DND-41 (cell line): ENCODE data around the gene WDFY3.

ENCODE experiments used
- ATAC-seq: fragments of 200-7000 bp; cut with Tn5 transposase; 3 replicates; pipeline ENCODE4 v1.9.1; 2021; ENCODE audit warnings: low read depth; ENCODE audit not compliant: insufficient read depth
- DNase-seq: peaks from one replicate; pipeline ENCODE4 v3.0.0-alpha.2; 2020
- H2AFZ ChIP-seq: 2 replicates; pipeline ENCODE4 v1.6.0; 2012; ENCODE audit warnings: low read depth, low read length
- H3K27ac ChIP-seq: 2 replicates; pipeline ENCODE4 v1.5.1; 2012; ENCODE audit warnings: low read length, inconsistent platforms
- H3K27me3 ChIP-seq: fragments of 200-600 bp; sonication (generic); 2 replicates; pipeline ENCODE4 v1.6.0; 2012; ENCODE audit warnings: low read length, mild to moderate bottlenecking, inconsistent platforms; ENCODE audit not compliant: insufficient read depth, poor library complexity
- H3K36me3 ChIP-seq: 2 replicates; pipeline ENCODE4 v1.5.1; 2012; ENCODE audit warnings: low read length, inconsistent platforms; ENCODE audit not compliant: insufficient read depth
- H3K4me1 ChIP-seq: 2 replicates; pipeline ENCODE4 v1.5.1; 2012; ENCODE audit warnings: mild to moderate bottlenecking, low read length; ENCODE audit not compliant: insufficient read depth
- H3K4me2 ChIP-seq: 2 replicates; pipeline ENCODE4 v1.6.0; 2012; ENCODE audit warnings: mild to moderate bottlenecking, moderate library complexity, low read length, inconsistent platforms; ENCODE audit not compliant: insufficient read depth
- H3K4me3 ChIP-seq, 2 experiments: fragments of 200-600 bp in 1 of 2; shearing (Covaris generic) in 1 of 2; 2 replicates each; pipeline ENCODE4 v1.5.1; 2012 to 2016; ENCODE audit warnings: inconsistent platforms in 2 of 2, low read length in 2 of 2, mild to moderate bottlenecking in 2 of 2, low read depth in 1 of 2, moderate library complexity in 1 of 2
- H3K79me2 ChIP-seq: 2 replicates; pipeline ENCODE4 v1.6.0; 2012; ENCODE audit warnings: low read length, inconsistent platforms; ENCODE audit not compliant: insufficient read depth
- H3K9ac ChIP-seq: 2 replicates; pipeline ENCODE4 v1.6.0; 2012; ENCODE audit warnings: low read depth, mild to moderate bottlenecking, inconsistent platforms, low read length, moderate library complexity
- H3K9me3 ChIP-seq: 2 replicates; pipeline ENCODE4 v1.5.1; 2012; ENCODE audit warnings: low read length, moderate library complexity, mild to moderate bottlenecking, inconsistent platforms; ENCODE audit not compliant: insufficient read depth, severe bottlenecking
- H4K20me1 ChIP-seq: 2 replicates; pipeline ENCODE4 v1.6.0; 2012; ENCODE audit warnings: low read length; ENCODE audit not compliant: insufficient read depth
- EZH2 ChIP-seq: IDR thresholded peaks from 3 replicates; pipeline ENCODE4 v1.6.1; 2012; ENCODE audit warnings: borderline replicate concordance, low read depth, mild to moderate bottlenecking, moderate library complexity, low read length, inconsistent platforms; ENCODE audit not compliant: severe bottlenecking
- TF ChIP-seq, protein P1 (sequence below): IDR thresholded peaks from 2 replicates; pipeline ENCODE4 v1.5.1; 2012; ENCODE audit warnings: borderline replicate concordance, low read length, moderate library complexity, mild to moderate bottlenecking; ENCODE audit not compliant: poor library complexity, severe bottlenecking; ENCODE audit errors: extremely low read depth

Gene WDFY3

DNA sequence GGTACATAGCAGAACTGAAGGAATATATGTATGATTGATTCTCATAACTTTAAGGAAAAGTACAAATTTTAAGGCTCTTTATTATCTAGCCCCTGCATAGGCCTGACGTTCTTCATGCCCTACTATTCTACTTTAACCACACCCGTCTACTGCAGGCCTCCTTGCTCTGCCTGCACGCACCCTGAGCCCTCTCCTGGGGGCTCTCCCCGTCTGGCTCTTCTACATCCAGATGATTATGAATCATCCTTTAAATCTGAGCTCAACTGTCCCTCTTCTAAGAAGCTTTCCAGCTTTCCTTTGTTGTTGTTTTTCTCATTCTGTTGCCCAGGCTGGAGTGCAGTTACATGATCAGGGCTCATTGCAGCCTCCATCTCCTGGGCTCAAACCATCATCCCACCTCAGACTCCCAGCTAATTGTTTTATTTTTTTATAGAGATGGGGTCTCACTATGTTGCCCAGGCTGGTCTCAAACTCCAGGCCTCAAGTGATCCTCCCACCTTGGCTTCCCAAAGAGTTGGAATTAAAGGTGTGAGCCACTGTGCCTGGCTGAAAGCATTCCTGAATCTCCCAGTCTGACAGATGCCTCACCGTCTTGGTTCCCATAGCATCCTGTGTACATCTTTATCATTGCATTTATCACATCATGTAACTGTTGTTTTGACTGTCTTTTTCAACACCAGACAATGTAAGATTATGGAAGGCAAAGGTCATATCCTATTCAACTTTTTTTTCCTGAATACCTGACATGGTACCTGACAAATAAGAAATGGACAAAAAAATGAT lies 89.2 kb downstream of the WDFY3 start:
- Histone ChIP-seq H3K4me2 (no peak overlapping the region), H3K9ac (no peak overlapping the region), H3K27ac (no peak overlapping the region)

DNA sequence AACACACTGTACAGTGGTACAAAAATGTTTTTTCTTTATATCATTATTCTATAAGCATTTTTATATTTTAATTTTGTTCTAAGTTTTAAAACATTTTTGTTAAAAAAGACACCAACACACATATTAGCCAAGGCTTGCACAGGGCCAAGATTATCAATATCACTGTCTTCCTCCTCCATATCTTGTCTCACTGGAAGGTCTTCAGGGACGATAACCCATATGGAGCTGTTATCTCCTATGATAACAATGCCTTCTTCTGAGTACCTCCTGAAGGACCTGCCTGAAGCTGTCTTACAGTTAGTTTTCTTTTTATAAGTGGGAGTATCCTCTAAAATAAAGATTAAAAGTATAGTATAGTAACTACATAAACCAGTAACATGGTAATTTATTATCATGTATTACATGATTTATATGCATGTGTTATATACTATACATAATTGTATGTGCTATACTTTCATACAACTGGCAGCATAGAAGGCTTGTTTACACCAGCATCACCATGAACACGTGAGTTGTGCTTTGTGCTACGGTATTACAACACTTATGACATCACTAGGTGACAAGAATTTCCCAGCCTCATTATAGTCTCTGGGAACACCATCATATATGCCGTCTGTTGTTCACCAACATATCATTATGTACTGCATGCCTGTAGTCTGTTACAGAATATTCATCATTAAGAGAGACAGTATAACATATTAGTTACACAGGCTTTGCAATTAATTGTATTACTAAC lies 90.7 kb downstream of the WDFY3 start:
- Histone ChIP-seq H4K20me1 (no peaks in the 10 kb centered on the region), H3K4me2 (no peak overlapping the region), H3K36me3 (no peaks in the 10 kb centered on the region), H3K9ac (no peak overlapping the region), H3K9me3 (no peaks in the 10 kb centered on the region), H3K27ac (no peak overlapping the region), H3K4me3 (no peak overlapping the region), H3K27me3 (no peaks in the 10 kb centered on the region), H2AFZ (no peak overlapping the region), H3K4me1 (no peaks in the 10 kb centered on the region), H3K79me2 (no peaks in the 10 kb centered on the region)
- ATAC-seq (no peak), DNase-seq (no peak)
- TF ChIP-seq EZH2: no peak
- TF ChIP-seq, protein P1, sequence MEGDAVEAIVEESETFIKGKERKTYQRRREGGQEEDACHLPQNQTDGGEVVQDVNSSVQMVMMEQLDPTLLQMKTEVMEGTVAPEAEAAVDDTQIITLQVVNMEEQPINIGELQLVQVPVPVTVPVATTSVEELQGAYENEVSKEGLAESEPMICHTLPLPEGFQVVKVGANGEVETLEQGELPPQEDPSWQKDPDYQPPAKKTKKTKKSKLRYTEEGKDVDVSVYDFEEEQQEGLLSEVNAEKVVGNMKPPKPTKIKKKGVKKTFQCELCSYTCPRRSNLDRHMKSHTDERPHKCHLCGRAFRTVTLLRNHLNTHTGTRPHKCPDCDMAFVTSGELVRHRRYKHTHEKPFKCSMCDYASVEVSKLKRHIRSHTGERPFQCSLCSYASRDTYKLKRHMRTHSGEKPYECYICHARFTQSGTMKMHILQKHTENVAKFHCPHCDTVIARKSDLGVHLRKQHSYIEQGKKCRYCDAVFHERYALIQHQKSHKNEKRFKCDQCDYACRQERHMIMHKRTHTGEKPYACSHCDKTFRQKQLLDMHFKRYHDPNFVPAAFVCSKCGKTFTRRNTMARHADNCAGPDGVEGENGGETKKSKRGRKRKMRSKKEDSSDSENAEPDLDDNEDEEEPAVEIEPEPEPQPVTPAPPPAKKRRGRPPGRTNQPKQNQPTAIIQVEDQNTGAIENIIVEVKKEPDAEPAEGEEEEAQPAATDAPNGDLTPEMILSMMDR: no peak

More for the DNA sequence above, 89.2 kb downstream of the WDFY3 start:
- Histone ChIP-seq H3K79me2 (no peaks in the 10 kb centered on the region), H3K4me3 (no peak overlapping the region), H2AFZ (no peak overlapping the region), H3K27me3 (no peaks in the 10 kb centered on the region), H3K9me3 (no peaks in the 10 kb centered on the region), H3K36me3 (no peaks in the 10 kb centered on the region), H3K4me1 (no peaks in the 10 kb centered on the region), H4K20me1 (no peaks in the 10 kb centered on the region)
- TF ChIP-seq, protein P1: no peak
- TF ChIP-seq EZH2: no peak
- DNase-seq: no peak
- no peak for ATAC-seq

DNA sequence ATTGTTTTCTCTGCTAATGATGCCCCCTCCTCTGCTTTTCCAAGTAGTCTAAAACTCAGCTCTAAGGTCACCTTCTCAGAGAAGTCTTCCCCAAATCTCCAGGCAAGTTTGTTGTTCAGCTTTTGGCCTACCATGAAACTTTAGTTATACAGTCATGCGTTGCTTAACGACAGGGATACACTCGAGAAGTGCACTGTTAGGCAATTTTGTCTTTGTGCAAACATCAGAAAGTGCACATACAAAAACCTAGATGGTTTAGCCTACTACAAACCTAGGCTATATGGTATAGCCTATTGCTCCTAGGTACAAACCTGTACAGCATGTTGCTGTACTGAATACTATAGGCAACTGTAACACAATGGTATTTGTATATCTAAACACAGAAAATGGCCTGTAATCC lies 91.9 kb downstream of the WDFY3 start:
- no peak overlapping the region for H3K9ac ChIP-seq
- DNase-seq: no peak
- ATAC-seq: no peak
- no peaks in the 10 kb centered on the region for H3K9me3 ChIP-seq
- no peak overlapping the region for H3K27ac ChIP-seq
- no peaks in the 10 kb centered on the region for H3K79me2 ChIP-seq
- no peaks in the 10 kb centered on the region for H3K4me1 ChIP-seq
- no peaks in the 10 kb centered on the region for H3K36me3 ChIP-seq
- no peaks in the 10 kb centered on the region for H3K27me3 ChIP-seq
- TF ChIP-seq, protein P1: no peak
- TF ChIP-seq EZH2: no peak
- H3K4me3 ChIP-seq: no peak overlapping the region
- H4K20me1 ChIP-seq: no peaks in the 10 kb centered on the region
- H3K4me2 ChIP-seq: no peak overlapping the region
- H2AFZ ChIP-seq: no peak overlapping the region
